NOMO-1 treated with DMSO at 0.1 percent for 48 hours (cell line): ENCODE data around the gene ARHGAP42.
A peak's percentile ranks its signal among the peaks of the same experiment; 100 is the strongest.

Experiments
- DNase-seq: peaks from one replicate; lab custom pipeline; 2025; ENCODE audit not compliant: unreplicated experiment; lab: John Stamatoyannopoulos, UW

The ARHGAP42 gene

GRCh38 chr11:100905684-100906083 lies 218.6 kb downstream of the ARHGAP42 start:
- no peak for DNase-seq

GRCh38 chr11:100908746-100909145 lies 221.7 kb downstream of the ARHGAP42 start:
- DNase-seq = no peak

GRCh38 chr11:100910808-100911207 lies 223.7 kb downstream of the ARHGAP42 start:
- no peak for DNase-seq

- DNase-seq = no peak
Measured at GRCh38 chr11:100914415-100915110, 227.5 kb downstream of the ARHGAP42 start.

- no peak for DNase-seq
Measured at GRCh38 chr11:100918551-100919500, 231.7 kb downstream of the ARHGAP42 start.

GRCh38 chr11:100920593-100920992 lies 233.5 kb downstream of the ARHGAP42 start:
- DNase-seq = no peak

GRCh38 chr11:100922121-100922520 lies 235.0 kb downstream of the ARHGAP42 start:
- DNase-seq = no peak

GRCh38 chr11:100923555-100923954 lies 236.5 kb downstream of the ARHGAP42 start:
- no peak for DNase-seq

GRCh38 chr11:100925935-100926334 lies 238.8 kb downstream of the ARHGAP42 start:
- peak; percentile 56 for DNase-seq

GRCh38 chr11:100927579-100927978 lies 240.5 kb downstream of the ARHGAP42 start:
- DNase-seq = no peak

- DNase-seq = no peak
Measured at GRCh38 chr11:100928426-100928825, 241.3 kb downstream of the ARHGAP42 start.

GRCh38 chr11:100929377-100929776 lies 242.3 kb downstream of the ARHGAP42 start:
- peak; percentile 65 for DNase-seq

- DNase-seq = peak; percentile 12
Measured at GRCh38 chr11:100930185-100930778, 243.2 kb downstream of the ARHGAP42 start.

- peak; percentile 55 for DNase-seq
Measured at GRCh38 chr11:100932474-100933100, 245.5 kb downstream of the ARHGAP42 start.

GRCh38 chr11:100936781-100937180 lies 249.7 kb downstream of the ARHGAP42 start:
- no peak for DNase-seq

- no peak for DNase-seq
Measured at GRCh38 chr11:100939571-100939970, 252.5 kb downstream of the ARHGAP42 start.

GRCh38 chr11:100940111-100940510 lies 253.0 kb downstream of the ARHGAP42 start:
- DNase-seq = no peak

- no peak for DNase-seq
Measured at GRCh38 chr11:100941033-100941432, 253.9 kb downstream of the ARHGAP42 start.

GRCh38 chr11:100942016-100942415 lies 254.9 kb downstream of the ARHGAP42 start:
- no peak for DNase-seq

- DNase-seq = no peak
Measured at GRCh38 chr11:100948936-100949335, 261.8 kb downstream of the ARHGAP42 start.

GRCh38 chr11:100949443-100949842 lies 262.4 kb downstream of the ARHGAP42 start:
- no peak for DNase-seq
